Activated CD4-positive, alpha-beta T cell treated with anti-CD3 and anti-CD28 coated beads for 36 hours (primary cell): ENCODE results near the gene NOC3L. TPM values are rescaled to one million over a fixed set of nuclear protein-coding genes. Genes with fewer than 3 reads are reported as not detected.
"Not testable (repeated sequence)": the region's sequence is repeated elsewhere in the genome, so short reads cannot be mapped to it uniquely, and the experiment has no call there.

Experiments used
- ATAC-seq: fragments of 200-7000 bp; cut with Tn5 transposase; one replicate; pipeline ENCODE4 v1.10.0; 2021; ENCODE audit warnings: mild to moderate bottlenecking, moderate library complexity
- CTCF ChIA-PET: fragments of 350-600 bp; sonication (Branson Sonifier 250); formaldehyde crosslinking; loops from one replicate; lab custom pipeline; 2021; ENCODE audit warnings: antibody characterized with exemption; lab: Charles Lee
- POLR2A ChIA-PET: fragments of 350-600 bp; sonication (Branson Sonifier 250); formaldehyde crosslinking; loops from one replicate; lab custom pipeline; 2021; ENCODE audit warnings: antibody characterized with exemption, inconsistent platforms; lab: Charles Lee
- DNase-seq: peaks from one replicate; pipeline ENCODE4 v3.0.0-alpha.2; 2020
- H3K27ac Mint-ChIP-seq: one replicate; pipeline ENCODE4 v1.8.0; 2021; ENCODE audit warnings: mixed read lengths
- H3K27me3 Mint-ChIP-seq: one replicate; pipeline ENCODE4 v1.8.0; 2021; ENCODE audit warnings: mixed read lengths
- H3K36me3 Mint-ChIP-seq: one replicate; pipeline ENCODE4 v1.8.0; 2021; ENCODE audit warnings: low read depth, mixed read lengths
- H3K4me1 Mint-ChIP-seq: one replicate; pipeline ENCODE4 v1.8.0; 2021; ENCODE audit warnings: mixed read lengths
- H3K4me3 Mint-ChIP-seq: one replicate; pipeline ENCODE4 v1.8.0; 2021; ENCODE audit warnings: mild to moderate bottlenecking, moderate library complexity, mixed read lengths
- H3K9me3 Mint-ChIP-seq: one replicate; pipeline ENCODE4 v1.8.0; 2021; ENCODE audit warnings: low read depth, mixed read lengths
- intact Hi-C, 2 experiments: fragments of 100-400 bp; cut with DNase I in 1 of 2; cut with micrococcal nuclease in 1 of 2; formaldehyde crosslinking; loops; one replicate each; pipeline versions ENCODE4 v1.14.2 to v1.15.1; 2022 to 2024; cut with DNase I, micrococcal nuclease
- total RNA-seq, 2 experiments: library from RNA; stranded (reverse); gene quantifications; one replicate each; pipeline ENCODE4 v1.2.3, GENCODE V29; 2021

Gene NOC3L
- total RNA-seq, 2 experiments from 2014 or later = 50.7 to 53.7 TPM

DNA sequence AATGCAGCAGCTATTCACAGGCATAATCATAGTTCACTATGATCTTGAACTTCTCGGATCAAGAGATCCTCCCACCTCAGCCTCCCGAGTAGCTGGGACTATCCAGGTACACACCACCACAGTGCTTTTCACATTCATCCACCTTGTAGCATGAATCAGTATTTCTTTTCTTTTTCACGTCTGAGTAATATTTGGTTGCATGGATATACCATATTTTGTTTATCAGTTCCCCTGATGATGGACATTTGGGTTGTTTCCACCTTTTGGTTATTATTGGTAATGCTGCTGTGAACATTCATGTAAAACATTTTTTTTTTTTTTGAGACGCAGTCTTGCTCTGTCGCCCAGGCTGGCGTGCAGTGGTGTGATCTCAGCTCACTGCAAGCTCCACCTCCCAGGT is 36.0 kb upstream of the NOC3L start:
- H3K27ac Mint-ChIP-seq = no peak overlapping the region
- H3K4me1 Mint-ChIP-seq = peaks cover 2% of the 10 kb centered on the region
- DNase-seq (no peak), ATAC-seq (no peak)
- no peak overlapping the region for H3K4me3 Mint-ChIP-seq
- intact Hi-C loops = no loop called here
- H3K36me3 Mint-ChIP-seq = peaks cover 3% of the 10 kb centered on the region
- peaks cover 2% of the 10 kb centered on the region for H3K9me3 Mint-ChIP-seq
- peaks cover 28% of the 10 kb centered on the region for H3K27me3 Mint-ChIP-seq
- POLR2A ChIA-PET = interaction anchor here (0.6 kb wide), 1 partner anchor 1527 kb away, joined by 4 read pairs; no protein-coding TSS in a partner anchor
- CTCF ChIA-PET = no interaction called here

- intact Hi-C loops = no loop called here
- H3K4me3 Mint-ChIP-seq = no peak overlapping the region
- H3K36me3 Mint-ChIP-seq = peaks cover 3% of the 10 kb centered on the region
- ChIA-PET POLR2A (no interaction called here), CTCF (interaction anchor here (0.7 kb wide), 1 partner anchor 16 kb away, joined by 3 read pairs; no protein-coding TSS in a partner anchor)
- H3K27ac Mint-ChIP-seq = no peak overlapping the region
- H3K27me3 Mint-ChIP-seq = peaks cover 24% of the 10 kb centered on the region
- no peak for DNase-seq
- no peak for ATAC-seq
- H3K4me1 Mint-ChIP-seq = no peaks in the 10 kb centered on the region
- peaks cover 2% of the 10 kb centered on the region for H3K9me3 Mint-ChIP-seq
These were observed 35.0 kb upstream of the NOC3L start for GRCh38 chr10:94397549-94398370.

DNA sequence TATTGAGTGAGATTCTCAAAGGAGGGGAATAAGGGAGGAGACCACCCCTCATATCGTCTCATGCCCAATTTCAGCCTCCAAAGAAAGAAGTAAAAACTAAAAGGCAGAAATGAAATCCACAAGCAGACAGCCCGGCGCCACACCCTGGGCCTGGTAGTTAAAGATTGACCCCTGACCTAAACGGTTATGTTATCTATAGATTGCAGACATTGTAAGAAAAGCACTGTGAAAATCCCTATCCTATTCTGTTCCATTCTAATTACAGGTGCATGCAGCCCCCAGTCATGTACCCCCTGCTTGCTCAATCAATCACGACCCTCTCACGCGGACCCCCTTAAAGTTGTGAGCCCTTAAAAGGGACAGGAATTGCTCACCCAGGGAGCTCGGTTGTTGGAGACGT is 29.4 kb upstream of the NOC3L start:
- POLR2A ChIA-PET, ATAC-seq: not testable (repeated sequence)

GRCh38 chr10:94385733-94386132 is 23.0 kb upstream of the NOC3L start:
- CTCF ChIA-PET = interaction anchor here (0.6 kb wide), 1 partner anchor 64 kb away, joined by 3 read pairs; no protein-coding TSS in a partner anchor

More for the DNA sequence above, 29.4 kb upstream of the NOC3L start:
- CTCF ChIA-PET, H3K27ac Mint-ChIP-seq, H3K36me3 Mint-ChIP-seq, H3K4me3 Mint-ChIP-seq, H3K4me1 Mint-ChIP-seq, intact Hi-C loops, H3K27me3 Mint-ChIP-seq, H3K9me3 Mint-ChIP-seq, DNase-seq: not testable (repeated sequence)

DNA sequence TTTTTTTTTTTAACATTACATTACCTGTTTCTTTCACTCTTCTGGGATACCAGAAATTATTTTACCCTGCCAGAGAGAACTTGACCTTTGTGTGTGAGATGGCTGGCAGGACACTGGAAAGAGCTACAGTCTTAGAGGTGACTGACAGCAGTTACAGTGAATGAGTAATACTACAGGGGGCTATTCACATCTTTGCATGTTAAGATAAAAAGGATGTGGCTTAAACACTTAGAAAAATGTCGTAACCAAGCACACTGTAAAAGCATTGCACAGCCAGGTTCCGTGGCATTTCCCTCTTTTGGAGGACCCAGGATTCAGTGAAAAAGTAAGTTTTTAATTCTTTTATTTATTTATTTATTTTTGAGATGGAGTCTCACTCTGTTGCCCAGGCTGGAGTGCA is 20.8 kb upstream of the NOC3L start:
- Mint-ChIP-seq H3K27ac (no peak overlapping the region), H3K36me3 (no peaks in the 10 kb centered on the region), H3K4me1 (no peaks in the 10 kb centered on the region), H3K9me3 (no peaks in the 10 kb centered on the region), H3K4me3 (no peak overlapping the region), H3K27me3 (no peaks in the 10 kb centered on the region)
- no peak for DNase-seq
- intact Hi-C loops = no loop called here
- POLR2A ChIA-PET = no interaction called here
- no peak for ATAC-seq
- CTCF ChIA-PET = interaction anchor here (0.6 kb wide), 1 partner anchor 1545 kb away, joined by 3 read pairs; no protein-coding TSS in a partner anchor

More at GRCh38 chr10:94385733-94386132, 23.0 kb upstream of the NOC3L start:
- H3K9me3 Mint-ChIP-seq, H3K27ac Mint-ChIP-seq, H3K36me3 Mint-ChIP-seq, H3K27me3 Mint-ChIP-seq, ATAC-seq, DNase-seq, intact Hi-C loops, POLR2A ChIA-PET, H3K4me3 Mint-ChIP-seq, H3K4me1 Mint-ChIP-seq: not testable (repeated sequence)

GRCh38 chr10:94376865-94377264 is 14.1 kb upstream of the NOC3L start:
- Mint-ChIP-seq H3K9me3 (no peaks in the 10 kb centered on the region), H3K4me1 (no peaks in the 10 kb centered on the region)
- no peak for ATAC-seq

GRCh38 chr10:94375374-94375773 is 12.6 kb upstream of the NOC3L start:
- ATAC-seq (no peak), DNase-seq (no peak)
- H3K27ac Mint-ChIP-seq = no peak overlapping the region
- intact Hi-C loops = no loop called here
- no peaks in the 10 kb centered on the region for H3K36me3 Mint-ChIP-seq
- peaks cover 30% of the 10 kb centered on the region for H3K27me3 Mint-ChIP-seq
- H3K4me3 Mint-ChIP-seq = no peak overlapping the region
- ChIA-PET CTCF (no interaction called here), POLR2A (no interaction called here)
- H3K4me1 Mint-ChIP-seq = no peaks in the 10 kb centered on the region
- no peaks in the 10 kb centered on the region for H3K9me3 Mint-ChIP-seq

More at GRCh38 chr10:94376865-94377264, 14.1 kb upstream of the NOC3L start:
- no peak overlapping the region for H3K27ac Mint-ChIP-seq
- DNase-seq = no peak
- intact Hi-C loops = no loop called here
- no peak overlapping the region for H3K4me3 Mint-ChIP-seq
- peaks cover 28% of the 10 kb centered on the region for H3K27me3 Mint-ChIP-seq
- H3K36me3 Mint-ChIP-seq = no peaks in the 10 kb centered on the region
- ChIA-PET POLR2A (no interaction called here), CTCF (no interaction called here)

DNA sequence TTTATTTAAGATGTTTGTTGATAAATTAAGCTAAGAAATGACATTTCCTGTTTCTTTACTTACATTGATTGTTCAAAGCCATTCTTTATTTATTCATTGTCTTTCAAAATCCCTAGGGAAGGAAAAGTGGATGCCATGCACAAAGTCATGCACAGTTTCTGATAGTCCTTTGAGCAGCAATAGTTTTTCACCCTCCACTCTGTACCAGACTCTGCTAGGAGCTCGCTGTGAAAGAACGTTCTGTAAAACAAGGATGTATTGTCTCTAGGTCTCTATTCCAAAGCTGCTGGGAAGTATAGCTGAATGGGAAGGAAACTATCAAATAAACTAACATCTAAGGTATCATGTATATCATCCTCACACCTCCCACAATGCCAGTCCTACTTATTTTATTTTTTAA is 7.8 kb upstream of the NOC3L start:
- Mint-ChIP-seq H3K4me1 (no peaks in the 10 kb centered on the region), H3K36me3 (no peaks in the 10 kb centered on the region), H3K9me3 (no peaks in the 10 kb centered on the region), H3K27ac (no peak overlapping the region), H3K4me3 (no peak overlapping the region), H3K27me3 (peaks cover 29% of the 10 kb centered on the region)
- intact Hi-C loops = no loop called here
- DNase-seq (no peak), ATAC-seq (no peak)
- CTCF ChIA-PET = interaction anchor here (1.3 kb wide), 1 partner anchor 12 kb away, joined by 3 read pairs; no protein-coding TSS in a partner anchor
- POLR2A ChIA-PET = no interaction called here

DNA sequence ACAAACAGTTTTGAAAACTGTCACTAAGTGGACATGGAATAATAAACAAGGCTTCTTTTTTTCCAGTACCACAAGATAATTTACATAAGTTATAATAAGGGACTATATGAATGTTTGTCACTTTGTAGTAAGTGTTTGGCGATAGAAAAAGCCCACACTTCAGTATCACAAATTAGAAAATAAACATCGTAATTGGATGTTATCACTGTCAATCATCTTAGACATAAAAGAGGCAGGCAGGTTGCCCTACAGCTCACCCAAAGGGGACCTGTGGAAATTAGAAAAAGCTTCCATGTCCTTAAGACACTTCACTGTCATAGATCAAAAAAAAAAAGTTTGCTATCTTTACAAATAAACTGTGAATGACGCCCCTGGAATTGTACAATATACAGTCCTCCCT is 3.6 kb upstream of the NOC3L start:
- Mint-ChIP-seq H3K4me1 (peaks cover 4% of the 10 kb centered on the region), H3K4me3 (no peak overlapping the region), H3K27me3 (peaks cover 14% of the 10 kb centered on the region), H3K9me3 (no peaks in the 10 kb centered on the region), H3K27ac (no peak overlapping the region), H3K36me3 (peaks cover 10% of the 10 kb centered on the region)
- POLR2A ChIA-PET = no interaction called here
- intact Hi-C loops = no loop called here
- DNase-seq = no peak
- CTCF ChIA-PET = interaction anchor here (0.6 kb wide), 1 partner anchor 13 kb away, joined by 3 read pairs; no protein-coding TSS in a partner anchor
- ATAC-seq = no peak

- no peak for DNase-seq
- Mint-ChIP-seq H3K4me1 (peaks cover 16% of the 10 kb centered on the region), H3K27ac (no peak overlapping the region), H3K9me3 (no peaks in the 10 kb centered on the region), H3K36me3 (peaks cover 23% of the 10 kb centered on the region), H3K4me3 (no peak overlapping the region), H3K27me3 (peaks cover 11% of the 10 kb centered on the region)
- CTCF ChIA-PET = interaction anchor here (1.4 kb wide), 2 partner anchors 10 to 447 kb away, joined by 4 to 5 read pairs; no protein-coding TSS in a partner anchor
- no peak for ATAC-seq
- POLR2A ChIA-PET = no interaction called here
- intact Hi-C loops = loop anchor here (5.0 kb wide), 6 partner anchors 183 to 1517 kb away; partner anchors contain the start of genes EXOC6 (in 1 of the 2), FRA10AC1 (in 1 of the 2), HELLS (in 1 of the 2) and SORBS1 (in 1 of the 2)
These were observed 1.7 kb upstream of the NOC3L start for GRCh38 chr10:94364482-94364881.

DNA sequence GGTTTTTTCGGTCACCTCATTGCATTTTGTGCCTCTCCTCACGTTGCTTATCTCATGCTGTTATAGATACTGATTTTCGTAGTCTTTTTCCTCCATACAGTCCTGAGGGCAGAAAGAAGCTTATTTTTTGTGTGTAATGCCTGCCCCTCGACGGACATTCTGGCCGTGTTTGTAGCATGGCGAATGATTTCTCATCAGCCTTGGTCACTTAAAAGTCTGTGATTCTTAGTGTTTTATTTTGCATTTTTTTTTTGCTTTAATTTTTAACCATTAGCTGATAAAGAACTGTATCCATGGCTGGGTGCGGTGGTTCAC is 469 bp upstream of the NOC3L start:
- CTCF ChIA-PET = interaction anchor here (1.3 to 1.8 kb wide), 2 partner anchors 9 to 81 kb away, joined by 3 to 6 read pairs; no protein-coding TSS in a partner anchor
- H3K4me3 Mint-ChIP-seq = peak overlapping the region; percentile 96
- no peak for ATAC-seq
- POLR2A ChIA-PET = interaction anchor here (0.7 kb wide), 1 partner anchor 1755 kb away, joined by 5 read pairs; no protein-coding TSS in a partner anchor
- H3K27me3 Mint-ChIP-seq = peaks cover 8% of the 10 kb centered on the region
- peaks cover 22% of the 10 kb centered on the region for H3K4me1 Mint-ChIP-seq
- no peaks in the 10 kb centered on the region for H3K9me3 Mint-ChIP-seq
- H3K36me3 Mint-ChIP-seq = peaks cover 34% of the 10 kb centered on the region
- no peak for DNase-seq
- intact Hi-C loops = loop anchor here (1.0 to 5.0 kb wide), 9 partner anchors 40 to 1516 kb away; partner anchors contain the start of genes EXOC6 (in 1 of the 2), FRA10AC1 (in 1 of the 2), HELLS (in 1 of the 2) and SORBS1 (in 1 of the 2)
- H3K27ac Mint-ChIP-seq = peak overlapping the region; percentile 93
